ENCODE data around the gene FAM53B.

DNA sequence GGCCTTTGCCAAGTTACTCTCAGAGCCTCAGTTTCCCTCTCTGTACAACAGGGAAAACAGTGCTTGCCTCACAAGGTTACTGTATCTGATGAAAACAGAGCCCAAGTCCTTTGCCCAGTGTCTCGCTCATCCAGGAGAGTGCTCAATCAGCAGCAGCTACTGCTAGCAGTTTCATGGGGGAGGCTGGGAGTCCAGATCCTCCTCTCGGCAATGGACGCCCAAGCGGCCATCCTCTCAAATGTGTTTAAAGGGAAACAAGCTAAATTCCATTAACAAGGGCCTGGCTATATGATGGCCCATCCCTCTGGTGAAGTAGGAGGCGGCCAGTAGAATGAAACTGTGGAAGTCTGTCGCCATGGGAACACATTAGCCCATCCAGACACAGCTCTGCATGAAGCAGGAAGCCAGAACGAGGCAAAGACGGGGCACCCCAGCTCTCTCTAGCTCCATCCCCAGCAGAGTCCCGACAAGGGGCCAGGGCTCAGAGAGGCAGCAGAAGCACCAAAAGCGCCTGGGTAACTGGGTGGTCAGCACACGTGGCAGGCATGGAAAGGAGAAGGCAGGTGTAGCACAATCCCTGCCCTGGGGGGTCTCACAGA lies 35.2 kb downstream of the FAM53B start:
- no peak for TF ChIP-seq TAF1 (IDR thresholded peaks at IDR 0.05; ENCODE audit: borderline replicate concordance, low read depth, low read length)
- no peak for TF ChIP-seq POLR2AphosphoS5 (IDR thresholded peaks at IDR 0.05; ENCODE audit: low read depth, low read length)
- TF ChIP-seq POLR2A (IDR thresholded peaks at IDR 0.05; ENCODE audit: low read depth, low read length), result no peak

Data from GM12892 (cell line).